Omental fat pad (tissue), 4 donors: Measurements from ENCODE around the gene NKD2. TPM values are rescaled to one million over a fixed set of nuclear protein-coding genes. Genes with fewer than 3 reads are reported as not detected.

Source experiments
- ATAC-seq: fragments of 150-250 bp; one replicate; pipeline ENCODE4 v1.9.1; 2016; ENCODE audit warnings: mild to moderate bottlenecking, moderate library complexity; ENCODE audit not compliant: low FRiP score
- DNase-seq: peaks from one replicate; pipeline ENCODE4 v3.0.0-alpha.2; 2019; ENCODE audit warnings: low spot score
- total RNA-seq, 4 donors: library from RNA; depleted of rRNA; stranded (reverse); fragments of >200 nt; gene quantifications; one replicate each; pipeline ENCODE4 v1.1.0, GENCODE V29; 2016
- TF ChIP-seq, protein P1 (sequence below), 3 donors: fragments of 450-650 bp; IDR thresholded peaks; one replicate each; pipeline ENCODE4 v1.5.1; 2016 to 2017; ENCODE audit warnings: antibody characterized with exemption in 3 of 3, mild to moderate bottlenecking in 3 of 3, moderate library complexity in 2 of 3

Gene NKD2
- total RNA-seq, 4 donors from 2014 or later = 1.1 to 7.1 (median 1.8) TPM

DNA sequence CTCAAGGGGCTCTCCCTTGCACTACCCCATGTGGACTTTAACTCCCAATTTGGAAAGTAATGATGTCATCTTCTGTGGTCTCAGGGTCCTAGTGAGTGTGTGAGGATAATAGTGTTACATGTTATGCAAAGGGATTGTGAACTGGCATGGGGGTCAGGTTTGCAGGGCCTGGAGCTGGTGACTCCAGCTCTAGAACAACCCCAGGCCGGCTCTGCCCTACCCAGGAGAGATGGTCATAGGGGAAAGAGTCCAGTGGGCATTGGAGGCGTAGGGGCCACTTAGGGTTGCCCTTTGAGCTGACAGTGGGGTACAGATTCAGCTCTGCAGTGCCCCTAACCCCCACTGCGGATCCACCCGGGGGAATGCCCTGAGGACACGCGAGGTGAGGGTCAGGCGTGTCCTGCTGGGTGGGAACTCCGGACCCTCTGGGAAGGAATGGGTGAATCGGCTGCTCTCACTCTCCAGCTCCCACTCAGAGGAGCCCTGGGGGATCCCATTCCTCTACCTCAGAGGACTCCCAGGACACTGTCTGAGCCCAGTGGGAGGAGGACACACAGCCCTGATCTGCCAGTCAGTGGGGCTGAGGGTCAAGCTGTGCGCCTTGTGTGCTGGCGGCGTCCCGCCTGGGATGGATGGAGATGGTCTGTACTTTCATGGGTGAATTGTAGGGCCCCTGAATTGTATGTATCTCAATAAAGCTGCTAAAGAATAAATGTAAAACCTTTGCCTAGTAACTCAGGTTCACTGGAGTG, 2.5 kb upstream of the NKD2 start:
- peak; percentile 11 for DNase-seq
- TF ChIP-seq, protein P1, sequence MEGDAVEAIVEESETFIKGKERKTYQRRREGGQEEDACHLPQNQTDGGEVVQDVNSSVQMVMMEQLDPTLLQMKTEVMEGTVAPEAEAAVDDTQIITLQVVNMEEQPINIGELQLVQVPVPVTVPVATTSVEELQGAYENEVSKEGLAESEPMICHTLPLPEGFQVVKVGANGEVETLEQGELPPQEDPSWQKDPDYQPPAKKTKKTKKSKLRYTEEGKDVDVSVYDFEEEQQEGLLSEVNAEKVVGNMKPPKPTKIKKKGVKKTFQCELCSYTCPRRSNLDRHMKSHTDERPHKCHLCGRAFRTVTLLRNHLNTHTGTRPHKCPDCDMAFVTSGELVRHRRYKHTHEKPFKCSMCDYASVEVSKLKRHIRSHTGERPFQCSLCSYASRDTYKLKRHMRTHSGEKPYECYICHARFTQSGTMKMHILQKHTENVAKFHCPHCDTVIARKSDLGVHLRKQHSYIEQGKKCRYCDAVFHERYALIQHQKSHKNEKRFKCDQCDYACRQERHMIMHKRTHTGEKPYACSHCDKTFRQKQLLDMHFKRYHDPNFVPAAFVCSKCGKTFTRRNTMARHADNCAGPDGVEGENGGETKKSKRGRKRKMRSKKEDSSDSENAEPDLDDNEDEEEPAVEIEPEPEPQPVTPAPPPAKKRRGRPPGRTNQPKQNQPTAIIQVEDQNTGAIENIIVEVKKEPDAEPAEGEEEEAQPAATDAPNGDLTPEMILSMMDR (IDR thresholded peaks at IDR 0.05) = no peak
- no peak for ATAC-seq

- peak; percentile 16 for DNase-seq
- no peak for ATAC-seq
- TF ChIP-seq, protein P1 (IDR thresholded peaks at IDR 0.05) = no peak
Measured at GRCh38 chr5:1006656-1007071, 1.9 kb upstream of the NKD2 start.

DNA sequence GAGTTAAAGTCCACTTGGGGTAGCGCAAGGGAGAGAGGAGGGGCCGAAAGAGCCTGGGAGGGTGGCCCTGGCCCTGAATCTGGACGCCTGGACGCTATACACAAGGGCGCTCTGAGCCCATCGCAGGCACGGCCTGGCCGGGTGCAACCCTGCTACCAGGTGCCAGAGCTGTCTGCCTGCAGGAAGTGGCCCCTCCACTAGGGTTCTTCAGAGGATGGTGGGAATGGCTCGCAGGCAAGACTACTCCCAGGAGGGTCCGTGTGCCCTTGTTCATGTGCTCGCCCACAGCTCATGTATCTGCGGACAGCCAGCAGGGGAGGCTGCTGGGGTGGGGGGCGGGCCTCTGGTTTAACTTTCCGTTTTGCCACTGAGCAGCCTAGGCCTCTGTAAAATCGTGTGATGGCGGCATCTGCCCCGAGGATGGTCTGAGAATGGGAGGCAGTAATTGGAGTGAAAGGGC, 1.4 kb upstream of the NKD2 start:
- ATAC-seq (no peak), DNase-seq (peak; percentile 6)
- TF ChIP-seq, protein P1 (IDR thresholded peaks at IDR 0.05) = no peak

DNA sequence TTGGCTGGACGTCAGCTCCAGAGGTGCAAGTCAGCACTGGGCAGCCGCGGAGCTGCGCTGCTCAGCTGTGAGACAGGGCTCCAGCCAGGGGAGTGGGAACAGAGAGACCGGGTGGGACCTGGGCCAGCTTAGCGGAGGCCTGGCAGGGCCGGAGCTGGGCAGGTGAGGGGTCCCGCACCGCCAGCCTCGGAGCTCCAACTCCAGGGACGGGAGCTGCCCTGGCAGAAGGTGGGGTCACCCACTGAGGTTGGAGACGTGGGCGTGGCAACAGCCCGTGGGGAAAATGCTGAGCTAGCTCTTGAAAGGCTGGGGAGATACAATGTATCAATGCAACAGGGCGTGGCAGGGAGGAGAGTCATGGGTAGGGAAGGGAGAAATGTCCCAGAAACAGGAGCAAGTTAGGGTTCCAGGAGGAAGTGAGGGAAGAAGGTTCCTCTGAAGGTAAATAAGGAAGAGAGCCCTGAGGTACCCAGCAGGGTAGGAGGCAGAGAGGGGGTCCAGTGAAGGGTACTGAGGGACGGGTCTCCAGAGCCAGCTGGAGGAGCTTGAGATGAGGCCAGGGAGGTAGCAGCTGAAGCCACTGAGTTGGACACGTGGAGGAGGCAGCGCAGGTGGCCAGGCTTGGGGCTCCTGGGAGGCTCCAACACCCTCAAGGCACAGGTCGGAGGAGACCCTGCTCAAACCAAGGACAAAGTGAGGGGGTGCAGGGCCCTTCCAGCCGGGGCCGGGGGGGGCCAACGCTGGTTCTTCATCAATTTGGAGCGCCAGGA, 736 bp upstream of the NKD2 start:
- no peak for ATAC-seq
- TF ChIP-seq, protein P1 (IDR thresholded peaks at IDR 0.05) = no peak
- peak; percentile 18 for DNase-seq

- ATAC-seq (no peak), DNase-seq (peak; percentile 21)
- TF ChIP-seq, protein P1 (IDR thresholded peaks at IDR 0.05) = no peak
Measured at GRCh38 chr5:1009359-1010180, 968 bp downstream of the NKD2 start.

DNA sequence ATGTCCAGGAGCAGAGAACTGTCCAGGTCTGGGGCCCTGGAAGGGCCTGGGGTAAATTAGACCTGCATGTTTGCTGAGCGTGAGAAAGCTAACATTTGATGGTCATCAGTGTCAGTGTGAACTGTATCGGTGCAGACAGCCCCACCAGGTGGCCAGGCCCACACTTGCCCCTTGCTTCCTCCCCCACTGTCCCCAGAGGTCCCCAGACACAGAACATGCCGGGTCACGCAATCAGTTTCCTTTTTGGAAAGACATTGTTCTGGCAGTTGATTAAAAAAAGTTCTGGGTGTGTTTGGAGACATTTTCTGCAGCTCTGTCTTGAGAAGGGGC, 1.5 kb downstream of the NKD2 start:
- peak; percentile 12 for DNase-seq
- TF ChIP-seq, protein P1 (IDR thresholded peaks at IDR 0.05) = no peak
- no peak for ATAC-seq
